ENCODE measurements around the gene CATSPERZ. TPM values are rescaled to one million over a fixed set of nuclear protein-coding genes. Genes with fewer than 3 reads are reported as not detected.
A peak's percentile ranks its signal among the peaks of the same experiment; 100 is the strongest.
"Not testable (repeated sequence)": the region's sequence is repeated elsewhere in the genome, so short reads cannot be mapped to it uniquely, and the experiment has no call there.

The CATSPERZ gene
- total RNA-seq, 1 donor from 2014 or later, result 1.0 TPM

DNA sequence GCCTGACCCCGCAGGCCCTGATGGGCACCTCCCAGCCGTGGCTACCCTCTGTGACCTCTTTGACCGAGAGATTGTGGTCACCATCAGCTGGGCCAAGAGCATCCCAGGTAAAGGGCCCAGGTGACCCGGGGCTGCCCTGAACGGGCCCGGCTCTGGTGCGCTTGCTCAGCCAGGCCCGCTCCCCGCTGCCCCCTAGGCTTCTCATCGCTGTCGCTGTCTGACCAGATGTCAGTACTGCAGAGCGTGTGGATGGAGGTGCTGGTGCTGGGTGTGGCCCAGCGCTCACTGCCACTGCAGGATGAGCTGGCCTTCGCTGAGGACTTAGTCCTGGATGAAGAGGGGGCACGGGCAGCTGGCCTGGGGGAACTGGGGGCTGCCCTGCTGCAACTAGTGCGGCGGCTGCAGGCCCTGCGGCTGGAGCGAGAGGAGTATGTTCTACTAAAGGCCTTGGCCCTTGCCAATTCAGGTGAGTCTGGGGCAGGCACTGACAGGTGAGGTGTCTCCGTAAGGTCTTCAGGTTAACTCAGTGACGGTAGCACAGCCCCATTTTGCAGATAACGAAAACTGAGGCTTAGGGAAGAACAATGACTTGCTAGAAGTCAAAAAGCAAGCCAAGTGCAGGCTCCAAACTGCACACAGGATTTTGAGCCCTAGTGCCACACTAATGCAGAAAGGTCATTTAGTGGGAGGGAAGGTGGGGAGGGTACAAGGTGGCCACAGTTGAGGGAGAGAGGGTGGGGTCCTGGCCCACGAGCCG lies 14.8 kb downstream of the CATSPERZ start:
- Mint-ChIP-seq H3K36me3 (ENCODE audit: low read depth) (no peaks in the 10 kb centered on the region), H3K4me3 (ENCODE audit: unreplicated experiment) (no peak overlapping the region), H3K9me3 (ENCODE audit: low read depth) (no peaks in the 10 kb centered on the region), H3K27ac (ENCODE audit: unreplicated experiment) (peak overlapping the region; percentile 84), H3K4me1 (ENCODE audit: low read depth) (peaks cover 20% of the 10 kb centered on the region), H3K27me3 (ENCODE audit: low read depth) (no peaks in the 10 kb centered on the region)
- peak; percentile 66 for DNase-seq (ENCODE audit: low spot score)
- TF ChIP-seq, protein P1, sequence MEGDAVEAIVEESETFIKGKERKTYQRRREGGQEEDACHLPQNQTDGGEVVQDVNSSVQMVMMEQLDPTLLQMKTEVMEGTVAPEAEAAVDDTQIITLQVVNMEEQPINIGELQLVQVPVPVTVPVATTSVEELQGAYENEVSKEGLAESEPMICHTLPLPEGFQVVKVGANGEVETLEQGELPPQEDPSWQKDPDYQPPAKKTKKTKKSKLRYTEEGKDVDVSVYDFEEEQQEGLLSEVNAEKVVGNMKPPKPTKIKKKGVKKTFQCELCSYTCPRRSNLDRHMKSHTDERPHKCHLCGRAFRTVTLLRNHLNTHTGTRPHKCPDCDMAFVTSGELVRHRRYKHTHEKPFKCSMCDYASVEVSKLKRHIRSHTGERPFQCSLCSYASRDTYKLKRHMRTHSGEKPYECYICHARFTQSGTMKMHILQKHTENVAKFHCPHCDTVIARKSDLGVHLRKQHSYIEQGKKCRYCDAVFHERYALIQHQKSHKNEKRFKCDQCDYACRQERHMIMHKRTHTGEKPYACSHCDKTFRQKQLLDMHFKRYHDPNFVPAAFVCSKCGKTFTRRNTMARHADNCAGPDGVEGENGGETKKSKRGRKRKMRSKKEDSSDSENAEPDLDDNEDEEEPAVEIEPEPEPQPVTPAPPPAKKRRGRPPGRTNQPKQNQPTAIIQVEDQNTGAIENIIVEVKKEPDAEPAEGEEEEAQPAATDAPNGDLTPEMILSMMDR (IDR thresholded peaks at IDR 0.05), result peak; percentile 27

DNA sequence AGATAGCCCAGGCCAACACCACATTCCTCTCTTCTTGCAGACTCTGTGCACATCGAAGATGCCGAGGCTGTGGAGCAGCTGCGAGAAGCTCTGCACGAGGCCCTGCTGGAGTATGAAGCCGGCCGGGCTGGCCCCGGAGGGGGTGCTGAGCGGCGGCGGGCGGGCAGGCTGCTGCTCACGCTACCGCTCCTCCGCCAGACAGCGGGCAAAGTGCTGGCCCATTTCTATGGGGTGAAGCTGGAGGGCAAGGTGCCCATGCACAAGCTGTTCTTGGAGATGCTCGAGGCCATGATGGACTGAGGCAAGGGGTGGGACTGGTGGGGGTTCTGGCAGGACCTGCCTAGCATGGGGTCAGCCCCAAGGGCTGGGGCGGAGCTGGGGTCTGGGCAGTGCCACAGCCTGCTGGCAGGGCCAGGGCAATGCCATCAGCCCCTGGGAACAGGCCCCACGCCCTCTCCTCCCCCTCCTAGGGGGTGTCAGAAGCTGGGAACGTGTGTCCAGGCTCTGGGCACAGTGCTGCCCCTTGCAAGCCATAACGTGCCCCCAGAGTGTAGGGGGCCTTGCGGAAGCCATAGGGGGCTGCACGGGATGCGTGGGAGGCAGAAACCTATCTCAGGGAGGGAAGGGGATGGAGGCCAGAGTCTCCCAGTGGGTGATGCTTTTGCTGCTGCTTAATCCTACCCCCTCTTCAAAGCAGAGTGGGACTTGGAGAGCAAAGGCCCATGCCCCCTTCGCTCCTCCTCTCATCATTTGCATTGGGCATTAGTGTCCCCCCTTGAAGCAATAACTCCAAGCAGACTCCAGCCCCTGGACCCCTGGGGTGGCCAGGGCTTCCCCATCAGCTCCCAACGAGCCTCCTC lies 15.7 kb downstream of the CATSPERZ start:
- not testable (repeated sequence) for H3K9me3 Mint-ChIP-seq (ENCODE audit: low read depth); H3K27me3 Mint-ChIP-seq (ENCODE audit: low read depth); DNase-seq (ENCODE audit: low spot score); H3K36me3 Mint-ChIP-seq (ENCODE audit: low read depth)
- peak overlapping the region; percentile 100 for H3K27ac Mint-ChIP-seq (ENCODE audit: unreplicated experiment)
- H3K4me3 Mint-ChIP-seq (ENCODE audit: unreplicated experiment), result peak overlapping the region; percentile 90
- peaks cover 27% of the 10 kb centered on the region for H3K4me1 Mint-ChIP-seq (ENCODE audit: low read depth)

DNA sequence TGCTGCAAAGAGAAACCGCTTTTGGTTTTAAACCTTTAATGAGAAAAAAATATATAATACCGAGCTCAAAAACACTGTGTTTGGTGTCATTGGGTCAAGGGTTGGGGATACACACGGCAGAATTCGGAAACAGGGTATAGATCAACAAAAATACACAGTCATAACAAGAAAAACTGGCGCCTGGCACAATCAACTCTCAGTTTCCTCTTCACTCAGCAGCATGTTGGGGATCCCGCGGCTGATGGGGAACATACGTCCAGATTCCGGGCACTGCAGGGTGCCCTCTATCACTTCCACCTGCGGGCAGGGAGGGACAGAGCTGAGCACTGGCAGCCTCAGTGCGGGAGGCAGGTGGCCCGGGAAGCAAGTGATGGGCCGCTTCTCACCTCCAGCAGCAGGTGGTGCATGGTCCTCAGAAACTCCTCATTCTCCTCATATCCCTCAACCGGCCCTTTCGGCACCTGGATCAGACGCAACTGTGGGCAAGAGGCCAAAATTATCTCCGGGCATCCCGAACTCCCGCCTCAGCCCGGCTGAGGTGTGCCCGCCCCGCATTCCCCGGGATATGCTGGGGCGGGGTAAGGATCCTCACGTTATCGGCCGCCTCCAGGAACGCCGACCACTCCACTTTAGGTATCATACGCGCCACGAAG lies 16.6 kb downstream of the CATSPERZ start:
- Mint-ChIP-seq H3K27ac (ENCODE audit: unreplicated experiment) (peak overlapping the region; percentile 100), H3K36me3 (ENCODE audit: low read depth) (peaks cover 7% of the 10 kb centered on the region), H3K9me3 (ENCODE audit: low read depth) (no peaks in the 10 kb centered on the region), H3K27me3 (ENCODE audit: low read depth) (no peaks in the 10 kb centered on the region), H3K4me1 (ENCODE audit: low read depth) (peaks cover 30% of the 10 kb centered on the region), H3K4me3 (ENCODE audit: unreplicated experiment) (peak overlapping the region; percentile 90)
- DNase-seq (ENCODE audit: low spot score), result no peak
- TF ChIP-seq, protein P1 (IDR thresholded peaks at IDR 0.05), result peak; percentile 40

DNA sequence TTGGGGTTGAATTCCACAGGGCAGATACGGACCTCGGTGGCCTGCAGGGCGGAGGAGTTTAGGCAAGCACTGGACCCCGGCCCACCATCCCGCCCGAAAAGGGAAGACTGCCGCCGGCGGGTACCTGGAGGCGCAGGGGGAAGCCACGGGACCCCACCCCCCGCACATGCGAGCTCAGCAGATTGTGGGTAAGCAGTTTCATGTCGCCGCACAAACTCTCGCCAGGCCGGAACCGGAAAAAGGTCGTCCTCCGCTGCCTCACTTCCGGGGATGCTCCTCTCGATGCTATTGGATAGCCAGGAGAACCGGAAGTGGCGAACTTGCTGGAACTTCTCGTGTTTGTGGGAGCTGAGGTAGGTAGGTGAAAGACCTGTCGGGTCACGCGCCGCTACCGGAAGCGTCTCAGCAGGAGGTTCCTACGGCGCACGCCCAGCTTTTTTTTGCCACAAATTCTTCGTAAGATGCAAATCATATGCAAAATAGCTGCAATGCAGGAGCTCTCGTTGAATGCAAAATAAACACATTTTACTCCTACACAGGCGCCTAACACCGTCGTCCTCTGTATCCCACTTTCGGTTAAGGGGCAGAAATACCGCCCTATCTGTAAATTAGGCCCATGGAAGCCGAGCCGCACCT lies 17.3 kb downstream of the CATSPERZ start, which contains the start of gene TRMT112:
TRMT112 (minus strand) TSS at position 235 of the 636 bp plus-strand sequence; CDS start at position 202, 33 bp downstream.
- peak within 1 kb of the TSS; percentile 100 for H3K27ac Mint-ChIP-seq (ENCODE audit: unreplicated experiment)
- peak within 1 kb of the TSS; percentile 90 for H3K4me3 Mint-ChIP-seq (ENCODE audit: unreplicated experiment)
- peaks cover 30% of the 10 kb centered on the region for H3K4me1 Mint-ChIP-seq (ENCODE audit: low read depth)

More for the DNA sequence above, 17.3 kb downstream of the CATSPERZ start, which contains the start of gene TRMT112:
- H3K36me3 Mint-ChIP-seq (ENCODE audit: low read depth), result peaks cover 8% of the 10 kb centered on the region
- TF ChIP-seq, protein P1 (IDR thresholded peaks at IDR 0.05), result no peak
- peak; percentile 97 for DNase-seq (ENCODE audit: low spot score)
- H3K9me3 Mint-ChIP-seq (ENCODE audit: low read depth), result no peaks in the 10 kb centered on the region
- no peaks in the 10 kb centered on the region for H3K27me3 Mint-ChIP-seq (ENCODE audit: low read depth)
